C1 segment of cervical spinal cord (tissue), 14 donors: ENCODE measurements around the gene AKAP11.
A peak's percentile ranks its signal among the peaks of the same experiment; 100 is the strongest.

ENCODE experiments used
- DNase-seq, 14 donors: peaks; one replicate each; lab custom pipeline; 2025; lab: John Stamatoyannopoulos, UW

AKAP11 gene

GRCh38 chr13:42274386-42275097 lies 2.6 kb downstream of the AKAP11 start:
- no peak for DNase-seq

GRCh38 chr13:42275098-42275471 lies 3.1 kb downstream of the AKAP11 start:
- peak in 1 of 14 donors; percentile 12 for DNase-seq

- no peak for DNase-seq
These were observed 3.6 kb downstream of the AKAP11 start for GRCh38 chr13:42275506-42275905.

- no peak for DNase-seq
These were observed 4.7 kb downstream of the AKAP11 start for GRCh38 chr13:42276683-42277082.

GRCh38 chr13:42277618-42278276 lies 5.8 kb downstream of the AKAP11 start:
- no peak for DNase-seq

GRCh38 chr13:42279080-42279479 lies 7.1 kb downstream of the AKAP11 start:
- no peak for DNase-seq

- DNase-seq, result no peak
These were observed 8.0 kb downstream of the AKAP11 start for GRCh38 chr13:42279986-42280385.

- no peak for DNase-seq
These were observed 8.6 kb downstream of the AKAP11 start for GRCh38 chr13:42280537-42280936.

GRCh38 chr13:42283574-42283973 lies 11.6 kb downstream of the AKAP11 start:
- no peak for DNase-seq

GRCh38 chr13:42284068-42284467 lies 12.1 kb downstream of the AKAP11 start:
- DNase-seq, result no peak

GRCh38 chr13:42298392-42298791 lies 26.4 kb downstream of the AKAP11 start:
- DNase-seq, result no peak

GRCh38 chr13:42305503-42305902 lies 33.6 kb downstream of the AKAP11 start:
- DNase-seq, result no peak

- DNase-seq, result no peak
These were observed 35.5 kb downstream of the AKAP11 start for GRCh38 chr13:42307461-42307860.

GRCh38 chr13:42312817-42313431 lies 41.0 kb downstream of the AKAP11 start:
- DNase-seq, result no peak

GRCh38 chr13:42318570-42318969 lies 46.6 kb downstream of the AKAP11 start:
- no peak for DNase-seq

GRCh38 chr13:42320375-42320787 lies 48.4 kb downstream of the AKAP11 start:
- DNase-seq, result no peak

GRCh38 chr13:42322806-42323205 lies 50.9 kb downstream of the AKAP11 start:
- DNase-seq, result no peak

GRCh38 chr13:42324704-42325103 lies 52.8 kb downstream of the AKAP11 start:
- no peak for DNase-seq

- DNase-seq, result no peak
These were observed 55.8 kb downstream of the AKAP11 start for GRCh38 chr13:42327725-42328124.

- no peak for DNase-seq
These were observed 56.7 kb downstream of the AKAP11 start for GRCh38 chr13:42328672-42329071.

- no peak for DNase-seq
These were observed 57.3 kb downstream of the AKAP11 start for GRCh38 chr13:42329239-42329638.

- no peak for DNase-seq
These were observed 59.1 kb downstream of the AKAP11 start for GRCh38 chr13:42331009-42331408.
